Endodermal cell (in vitro differentiated cells): ENCODE measurements around the gene ANKS1B. TPM values are rescaled to one million over a fixed set of nuclear protein-coding genes. Genes with fewer than 3 reads are reported as not detected.

Source experiments
- DNase-seq: peaks from one replicate; pipeline ENCODE4 v3.0.0-alpha.2; 2017
- H3K27ac ChIP-seq: 2 replicates; pipeline ENCODE4 v1.5.1; 2013; ENCODE audit warnings: mild to moderate bottlenecking, low read depth, low read length, moderate library complexity
- H3K27me3 ChIP-seq: 2 replicates; pipeline ENCODE4 v1.6.1; 2013; ENCODE audit warnings: mild to moderate bottlenecking, low read length, moderate library complexity; ENCODE audit not compliant: insufficient read depth, control insufficient read depth, poor library complexity, severe bottlenecking
- H3K36me3 ChIP-seq: 2 replicates; pipeline ENCODE4 v1.7.0; 2013; ENCODE audit warnings: mild to moderate bottlenecking, low read length, moderate library complexity; ENCODE audit not compliant: control insufficient read depth, insufficient read depth
- H3K4me1 ChIP-seq: one replicate; pipeline ENCODE4 v1.7.0; 2013; ENCODE audit warnings: low read length; ENCODE audit not compliant: control insufficient read depth, insufficient read depth
- H3K4me3 ChIP-seq: 2 replicates; pipeline ENCODE4 v1.5.1; 2013; ENCODE audit warnings: mild to moderate bottlenecking, low read length, moderate library complexity
- H3K9ac ChIP-seq: 2 replicates; pipeline ENCODE4 v1.6.1; 2013; ENCODE audit warnings: mild to moderate bottlenecking, low read length, moderate library complexity; ENCODE audit not compliant: poor library complexity, severe bottlenecking; ENCODE audit errors: extremely low read depth
- H3K9me3 ChIP-seq: 2 replicates; pipeline ENCODE4 v1.6.1; 2013; ENCODE audit warnings: mild to moderate bottlenecking, low read length, moderate library complexity; ENCODE audit not compliant: control insufficient read depth
- H3K27ac Mint-ChIP-seq: 2 replicates; pipeline ENCODE4 v1.8.0; 2020; ENCODE audit warnings: mixed read lengths
- H3K27me3 Mint-ChIP-seq: 2 replicates; pipeline ENCODE4 v1.8.0; 2021; ENCODE audit warnings: mild to moderate bottlenecking, mixed read lengths; ENCODE audit not compliant: insufficient read depth
- H3K36me3 Mint-ChIP-seq: 2 replicates; pipeline ENCODE4 v1.8.0; 2020; ENCODE audit warnings: low read depth, mixed read lengths
- H3K4me1 Mint-ChIP-seq: 2 replicates; pipeline ENCODE4 v1.8.0; 2020; ENCODE audit warnings: mixed read lengths
- H3K4me3 Mint-ChIP-seq: 2 replicates; pipeline ENCODE4 v1.8.0; 2020; ENCODE audit warnings: mild to moderate bottlenecking, moderate library complexity, mixed read lengths
- H3K9me3 Mint-ChIP-seq: 2 replicates; pipeline ENCODE4 v1.8.0; 2020; ENCODE audit warnings: mild to moderate bottlenecking, mixed read lengths
- WGBS, 2 experiments: methylation state at CpG; one replicate each; pipeline versions ENCODE4 v1.1.5 to v1.1.7; 2013; ENCODE audit warnings: missing lambda C conversion rate in 2 of 2, mixed read lengths in 1 of 2; ENCODE audit not compliant: insufficient coverage in 1 of 2, insufficient read length in 1 of 2; 5-methylcytosine and 5-hydroxymethylcytosine counted together
- total RNA-seq, 2 donors: library from RNA; stranded (reverse); fragmentation: NEBNext Ultra II Directional in 1 of 2; extraction: Animal tissue kit (Norgen Biotek cat#: 25700) in 1 of 2; gene quantifications; 2 replicates in 1 of 2; 3 replicates in 1 of 2; pipeline ENCODE4 v1.2.1, GENCODE V29; 2021
- TF ChIP-seq, protein P1 (sequence below): fragments of 200-600 bp; sonication (generic); conservative IDR thresholded peaks from 2 replicates; pipeline ENCODE4 v1.5.0; 2021; ENCODE audit warnings: antibody characterized with exemption, mild to moderate bottlenecking

ANKS1B gene
- total RNA-seq, 2 donors from 2014 or later: 28.5 to 65.8 TPM

DNA sequence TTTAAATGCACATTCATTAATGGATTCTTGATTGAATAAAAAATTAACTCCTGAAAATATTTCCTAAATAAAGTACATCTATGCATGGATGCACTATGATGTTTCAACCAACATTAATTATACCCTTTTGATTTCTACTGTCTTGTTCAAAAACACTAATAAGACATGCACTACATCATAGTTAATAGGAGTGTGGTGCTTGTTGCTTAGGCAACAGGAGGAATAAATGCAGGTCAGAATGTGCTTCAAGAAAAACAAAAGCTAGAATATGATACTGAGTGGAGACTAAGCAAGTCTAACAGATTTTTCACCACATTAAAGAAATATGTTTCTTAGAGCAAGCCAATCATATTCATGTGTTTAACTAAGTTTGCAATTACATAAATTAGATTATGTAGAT, 833.0 kb downstream of the ANKS1B start:
- Mint-ChIP-seq H3K9me3 (no peaks in the 10 kb centered on the region), H3K27me3 (no peaks in the 10 kb centered on the region), H3K4me3 (no peak overlapping the region), H3K4me1 (peaks cover 3% of the 10 kb centered on the region), H3K36me3 (no peaks in the 10 kb centered on the region), H3K27ac (no peak overlapping the region)
- Histone ChIP-seq H3K27me3 (no peaks in the 10 kb centered on the region), H3K4me3 (no peak overlapping the region), H3K27ac (no peak overlapping the region), H3K4me1 (no peaks in the 10 kb centered on the region), H3K36me3 (no peaks in the 10 kb centered on the region), H3K9me3 (no peaks in the 10 kb centered on the region), H3K9ac (no peak overlapping the region)
- no peak for DNase-seq
- TF ChIP-seq, protein P1, sequence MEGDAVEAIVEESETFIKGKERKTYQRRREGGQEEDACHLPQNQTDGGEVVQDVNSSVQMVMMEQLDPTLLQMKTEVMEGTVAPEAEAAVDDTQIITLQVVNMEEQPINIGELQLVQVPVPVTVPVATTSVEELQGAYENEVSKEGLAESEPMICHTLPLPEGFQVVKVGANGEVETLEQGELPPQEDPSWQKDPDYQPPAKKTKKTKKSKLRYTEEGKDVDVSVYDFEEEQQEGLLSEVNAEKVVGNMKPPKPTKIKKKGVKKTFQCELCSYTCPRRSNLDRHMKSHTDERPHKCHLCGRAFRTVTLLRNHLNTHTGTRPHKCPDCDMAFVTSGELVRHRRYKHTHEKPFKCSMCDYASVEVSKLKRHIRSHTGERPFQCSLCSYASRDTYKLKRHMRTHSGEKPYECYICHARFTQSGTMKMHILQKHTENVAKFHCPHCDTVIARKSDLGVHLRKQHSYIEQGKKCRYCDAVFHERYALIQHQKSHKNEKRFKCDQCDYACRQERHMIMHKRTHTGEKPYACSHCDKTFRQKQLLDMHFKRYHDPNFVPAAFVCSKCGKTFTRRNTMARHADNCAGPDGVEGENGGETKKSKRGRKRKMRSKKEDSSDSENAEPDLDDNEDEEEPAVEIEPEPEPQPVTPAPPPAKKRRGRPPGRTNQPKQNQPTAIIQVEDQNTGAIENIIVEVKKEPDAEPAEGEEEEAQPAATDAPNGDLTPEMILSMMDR: no peak

DNA sequence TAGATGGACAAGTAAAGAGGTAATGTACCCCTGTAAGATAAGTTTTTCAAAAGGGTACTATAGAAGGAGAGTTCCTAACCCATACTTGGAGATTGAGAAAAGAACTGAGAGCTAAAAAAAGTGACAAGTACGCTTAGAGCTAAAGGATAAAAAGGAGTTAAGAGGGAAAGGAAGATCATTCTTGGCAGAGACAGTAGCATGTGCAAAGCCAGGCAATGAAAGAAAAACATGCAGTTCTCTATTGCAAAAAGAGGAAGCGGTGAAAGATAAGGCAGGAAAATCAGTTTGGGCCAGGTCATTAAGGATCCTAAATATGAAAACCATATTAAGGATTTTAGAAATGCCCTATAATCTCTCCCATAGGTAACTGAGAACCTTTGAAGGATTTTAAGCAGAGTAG, 837.6 kb downstream of the ANKS1B start:
- Histone ChIP-seq H3K4me1 (no peaks in the 10 kb centered on the region), H3K27me3 (no peaks in the 10 kb centered on the region), H3K4me3 (no peak overlapping the region), H3K36me3 (no peaks in the 10 kb centered on the region), H3K27ac (no peak overlapping the region), H3K9ac (no peak overlapping the region), H3K9me3 (peaks cover 24% of the 10 kb centered on the region)
- H3K27ac Mint-ChIP-seq: no peak overlapping the region
- no peaks in the 10 kb centered on the region for H3K4me1 Mint-ChIP-seq
- TF ChIP-seq, protein P1: no peak
- H3K27me3 Mint-ChIP-seq: no peaks in the 10 kb centered on the region
- WGBS, 2 experiments: 90 to 100% methylated on average over 2 of the region's 2 CpGs
- H3K9me3 Mint-ChIP-seq: peaks cover 10% of the 10 kb centered on the region
- no peak overlapping the region for H3K4me3 Mint-ChIP-seq
- no peak for DNase-seq
- peaks cover 3% of the 10 kb centered on the region for H3K36me3 Mint-ChIP-seq

DNA sequence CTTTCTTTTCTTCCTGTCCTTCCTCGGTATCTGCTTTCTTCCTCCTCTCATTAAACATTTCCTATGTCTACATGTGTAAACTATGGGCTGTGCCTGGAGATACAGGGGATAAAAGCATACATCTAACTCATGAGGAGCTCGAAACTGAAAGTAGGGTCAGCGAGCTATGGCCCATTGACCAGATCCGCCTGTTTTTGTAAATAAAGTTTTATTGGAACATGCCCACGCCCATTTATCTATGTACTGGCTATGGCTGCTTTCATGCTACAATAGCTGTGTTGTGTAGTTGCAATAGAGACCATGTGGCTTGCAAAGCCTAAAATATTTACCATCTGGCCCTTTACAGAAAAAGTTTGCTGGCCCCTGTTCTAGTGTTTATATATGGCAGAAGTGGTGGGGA, 838.0 kb downstream of the ANKS1B start:
- no peaks in the 10 kb centered on the region for H3K4me1 Mint-ChIP-seq
- H3K27ac Mint-ChIP-seq: no peak overlapping the region
- 93 to 95% methylated on average over 4 to 5 of the region's 5 CpGs for WGBS, 2 experiments
- TF ChIP-seq, protein P1: no peak
- Histone ChIP-seq H3K27ac (no peak overlapping the region), H3K4me1 (no peaks in the 10 kb centered on the region), H3K9me3 (peaks cover 24% of the 10 kb centered on the region), H3K9ac (no peak overlapping the region), H3K27me3 (no peaks in the 10 kb centered on the region), H3K36me3 (no peaks in the 10 kb centered on the region), H3K4me3 (no peak overlapping the region)
- peaks cover 3% of the 10 kb centered on the region for H3K36me3 Mint-ChIP-seq
- H3K9me3 Mint-ChIP-seq: peaks cover 10% of the 10 kb centered on the region
- no peak overlapping the region for H3K4me3 Mint-ChIP-seq
- DNase-seq: no peak
- no peaks in the 10 kb centered on the region for H3K27me3 Mint-ChIP-seq
